Endothelial cell of umbilical vein (primary cell): Measurements from ENCODE around the gene CCDC57. TPM values are rescaled to one million over a fixed set of nuclear protein-coding genes. Genes with fewer than 3 reads are reported as not detected.

Source experiments
- BruUV-seq: library from RNA; stranded (reverse); fragments of 400-500 nt; replicated peaks from 2 replicates; lab custom pipeline; 2021; lab: Mats Ljungman, UMichigan
- CTCF ChIA-PET: fragments of 300-600, 350-600 bp; sonication (Branson Sonifier 250); formaldehyde crosslinking; loops from one replicate; lab custom pipeline; 2021; ENCODE audit warnings: antibody characterized with exemption, inconsistent platforms; lab: Charles Lee
- POLR2A ChIA-PET: fragments of 300-600, 350-600 bp; sonication (Branson Sonifier 250); formaldehyde crosslinking; loops from one replicate; lab custom pipeline; 2021; ENCODE audit warnings: antibody characterized with exemption, inconsistent platforms; lab: Charles Lee
- DNase-seq: peaks from one replicate; pipeline ENCODE4 v3.0.0-alpha.2; 2011; ENCODE audit warnings: low read depth, low spot score
- FAIRE-seq: peaks from 2 replicates; lab custom pipeline; 2011; peaks lifted over from hg19 to GRCh38; lab: Jason Lieb, UNC
- H2AFZ ChIP-seq: 2 replicates; pipeline ENCODE4 v1.6.0; 2012; ENCODE audit warnings: low read depth, low read length, control low read depth, inconsistent platforms
- H3K27ac ChIP-seq: 2 replicates; pipeline ENCODE4 v1.5.1; 2011; ENCODE audit warnings: low read depth, mild to moderate bottlenecking, control low read depth, low read length, moderate library complexity; ENCODE audit not compliant: insufficient read depth
- H3K27me3 ChIP-seq, 2 experiments: 2 replicates each; pipeline versions ENCODE4 v1.6.0 to v1.6.1; 2011; ENCODE audit warnings: low read length in 2 of 2, mixed read lengths in 1 of 2; ENCODE audit not compliant: control insufficient read depth in 2 of 2, insufficient read depth in 2 of 2
- H3K36me3 ChIP-seq, 2 experiments: 2 replicates in 1 of 2; 3 replicates in 1 of 2; pipeline ENCODE4 v1.5.1; 2011; ENCODE audit warnings: low read length in 2 of 2, mild to moderate bottlenecking in 1 of 2, moderate library complexity in 1 of 2; ENCODE audit not compliant: control insufficient read depth in 2 of 2, insufficient read depth in 2 of 2; ENCODE audit errors: extremely low read depth in 1 of 2
- H3K4me1 ChIP-seq: 3 replicates; pipeline ENCODE4 v1.5.1; 2011; ENCODE audit warnings: mild to moderate bottlenecking, low read length; ENCODE audit not compliant: control insufficient read depth, insufficient read depth; ENCODE audit errors: extremely low read depth
- H3K4me2 ChIP-seq: 2 replicates; pipeline ENCODE4 v1.6.1; 2011; ENCODE audit warnings: low read length, control low read depth, mixed read lengths; ENCODE audit not compliant: insufficient read depth
- H3K4me3 ChIP-seq, 3 experiments: fragments of 200-600 bp in 1 of 3; sonication (generic), shearing (Covaris generic) in 1 of 3; replicated peaks in 1 of 3; 2 replicates each; pipeline ENCODE4 v1.5.1; 2011 to 2016; ENCODE audit warnings: control low read depth in 3 of 3, low read length in 3 of 3, mild to moderate bottlenecking in 2 of 3, inconsistent platforms in 1 of 3, low read depth in 1 of 3, moderate library complexity in 1 of 3; ENCODE audit not compliant: insufficient read depth in 1 of 3
- H3K79me2 ChIP-seq: 2 replicates; pipeline ENCODE4 v1.6.0; 2012; ENCODE audit warnings: low read length, inconsistent platforms; ENCODE audit not compliant: control insufficient read depth, insufficient read depth
- H3K9ac ChIP-seq: replicated peaks from 2 replicates; pipeline ENCODE3; 2011; ENCODE audit warnings: low read length, control low read depth; ENCODE audit not compliant: insufficient read depth; ENCODE audit errors: extremely low read depth
- H3K9me1 ChIP-seq: replicated peaks from 3 replicates; pipeline ENCODE4 v1.6.0; 2011; ENCODE audit warnings: mild to moderate bottlenecking, low read length; ENCODE audit not compliant: control insufficient read depth, insufficient read depth; ENCODE audit errors: extremely low read depth
- H3K9me3 ChIP-seq: replicated peaks from 2 replicates; pipeline ENCODE4 v1.5.1; 2012; ENCODE audit warnings: low read length, inconsistent platforms; ENCODE audit not compliant: control insufficient read depth, insufficient read depth
- H4K20me1 ChIP-seq: replicated peaks from 2 replicates; pipeline ENCODE3; 2011; ENCODE audit warnings: mild to moderate bottlenecking, low read length; ENCODE audit not compliant: control insufficient read depth, insufficient read depth; ENCODE audit errors: extremely low read depth
- EZH2 ChIP-seq: IDR thresholded peaks from 2 replicates; pipeline ENCODE4 v1.6.1; 2012; ENCODE audit warnings: borderline replicate concordance, low read depth, mild to moderate bottlenecking, moderate library complexity, low read length, inconsistent platforms; ENCODE audit not compliant: severe bottlenecking
- FOS ChIP-seq: IDR thresholded peaks from 2 replicates; pipeline ENCODE4 v1.6.1; 2011; ENCODE audit warnings: mild to moderate bottlenecking, low read length, moderate library complexity, borderline replicate concordance; ENCODE audit not compliant: insufficient read depth
- GATA2 ChIP-seq: IDR thresholded peaks from 2 replicates; pipeline ENCODE4 v1.7.0; 2011; ENCODE audit warnings: low read depth, mild to moderate bottlenecking, moderate library complexity, mixed read lengths, low read length; ENCODE audit not compliant: insufficient read length, insufficient read depth
- JUN ChIP-seq: IDR thresholded peaks from 2 replicates; pipeline ENCODE4 v1.6.1; 2011; ENCODE audit warnings: borderline replicate concordance, low read depth; ENCODE audit not compliant: insufficient read length, insufficient read depth
- MAX ChIP-seq: IDR thresholded peaks from 2 replicates; pipeline ENCODE4 v1.6.1; 2011; ENCODE audit not compliant: insufficient read depth, insufficient read length
- MYC ChIP-seq: IDR thresholded peaks from one replicate; pipeline ENCODE4 v1.6.1; 2011; ENCODE audit warnings: mild to moderate bottlenecking, low read depth, low read length
- POLR2A ChIP-seq: IDR thresholded peaks from 2 replicates; pipeline ENCODE4 v1.6.1; 2012; ENCODE audit warnings: low read depth, mild to moderate bottlenecking, control low read depth, low read length
- POLR2AphosphoS5 ChIP-seq: IDR thresholded peaks from 2 replicates; pipeline ENCODE4 v1.6.1; 2012; ENCODE audit warnings: low read depth, mild to moderate bottlenecking, control low read depth, low read length, moderate library complexity; ENCODE audit not compliant: insufficient read depth
- dilution Hi-C: fragments of 300-500 bp; cut with MboI; formaldehyde crosslinking; loops from one replicate; pipeline ENCODE4 v1.15.0; 2019; ENCODE audit warnings: low sequenced_read_pairs; ENCODE audit not compliant: extremely low pct_ligation_motif_present
- intact Hi-C: fragments of 100-400 bp; cut with micrococcal nuclease; formaldehyde crosslinking; loops from one replicate; pipeline ENCODE4 v1.10.0; 2022
- polyA plus RNA-seq, 4 experiments: library from polyadenylated mRNA; depleted of rRNA in 3 of 4; stranded (reverse) in 3 of 4; unstranded in 1 of 4; fragments of >200 nt; gene quantifications; 2 replicates each; pipeline versions ENCODE4 v1.2.1 to v1.2.3, GENCODE V29; 2011 to 2012; ENCODE audit warnings: missing spikeins in 1 of 4
- total RNA-seq: library from RNA; stranded (reverse); gene quantifications from 2 replicates; pipeline ENCODE4 v1.2.3, GENCODE V29; 2021
- TF ChIP-seq, protein P1 (sequence below), 2 donors: IDR thresholded peaks; 1 replicate in 1 of 2; 2 replicates in 1 of 2; pipeline ENCODE4 v1.5.1; 2011; ENCODE audit warnings: low read length in 2 of 2, mild to moderate bottlenecking in 2 of 2, moderate library complexity in 2 of 2, control low read depth in 1 of 2, inconsistent platforms in 1 of 2, low read depth in 1 of 2; ENCODE audit not compliant: insufficient read depth in 1 of 2; ENCODE audit errors: extremely low read depth in 1 of 2

CCDC57 gene
- total and polyA plus RNA-seq, 2 donors (not counting 3 experiments of a cell fraction or from before 2014, with no cell fraction given), result 18.6 to 31.6 TPM

DNA sequence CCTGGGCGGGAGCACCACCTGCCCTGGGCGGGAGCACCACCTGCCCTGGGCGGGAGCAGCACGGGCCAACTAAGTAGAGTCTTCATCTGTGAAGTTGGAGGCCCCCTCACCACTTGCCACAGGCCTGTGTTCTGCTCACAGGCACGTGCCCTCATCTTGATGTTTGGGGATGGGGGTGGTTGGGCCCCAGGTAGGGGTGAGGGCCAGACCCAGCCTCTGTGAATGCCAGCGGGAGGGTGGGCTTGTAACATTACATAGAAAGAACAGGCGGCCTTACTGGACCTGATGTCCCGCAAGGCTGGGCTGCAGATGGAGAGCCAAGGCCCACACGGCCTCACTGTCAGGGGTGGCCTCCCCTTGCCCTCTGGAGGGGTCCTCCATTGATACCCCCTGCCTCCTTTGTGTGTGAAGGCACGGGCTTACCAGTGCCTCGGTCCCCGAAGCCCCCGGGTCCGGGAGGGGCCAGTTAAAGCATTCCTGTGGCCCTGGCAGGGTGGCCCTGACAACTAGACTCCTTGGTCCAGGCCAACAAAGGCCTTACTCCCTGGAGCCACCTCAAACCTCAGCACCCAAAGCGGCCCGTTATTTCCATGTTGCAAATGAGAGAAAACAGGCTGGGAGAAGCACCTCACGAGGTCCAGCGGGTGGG lies 15.1 kb upstream of the CCDC57 start:
- H3K9me3 ChIP-seq, result no peaks in the 10 kb centered on the region
- ChIA-PET POLR2A (no interaction called here), CTCF (no interaction called here)
- TF ChIP-seq POLR2A (no peak), JUN (no peak), MAX (no peak), GATA2 (no peak), MYC (no peak), EZH2 (no peak), POLR2AphosphoS5 (no peak), FOS (no peak)
- TF ChIP-seq, protein P1, sequence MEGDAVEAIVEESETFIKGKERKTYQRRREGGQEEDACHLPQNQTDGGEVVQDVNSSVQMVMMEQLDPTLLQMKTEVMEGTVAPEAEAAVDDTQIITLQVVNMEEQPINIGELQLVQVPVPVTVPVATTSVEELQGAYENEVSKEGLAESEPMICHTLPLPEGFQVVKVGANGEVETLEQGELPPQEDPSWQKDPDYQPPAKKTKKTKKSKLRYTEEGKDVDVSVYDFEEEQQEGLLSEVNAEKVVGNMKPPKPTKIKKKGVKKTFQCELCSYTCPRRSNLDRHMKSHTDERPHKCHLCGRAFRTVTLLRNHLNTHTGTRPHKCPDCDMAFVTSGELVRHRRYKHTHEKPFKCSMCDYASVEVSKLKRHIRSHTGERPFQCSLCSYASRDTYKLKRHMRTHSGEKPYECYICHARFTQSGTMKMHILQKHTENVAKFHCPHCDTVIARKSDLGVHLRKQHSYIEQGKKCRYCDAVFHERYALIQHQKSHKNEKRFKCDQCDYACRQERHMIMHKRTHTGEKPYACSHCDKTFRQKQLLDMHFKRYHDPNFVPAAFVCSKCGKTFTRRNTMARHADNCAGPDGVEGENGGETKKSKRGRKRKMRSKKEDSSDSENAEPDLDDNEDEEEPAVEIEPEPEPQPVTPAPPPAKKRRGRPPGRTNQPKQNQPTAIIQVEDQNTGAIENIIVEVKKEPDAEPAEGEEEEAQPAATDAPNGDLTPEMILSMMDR (IDR thresholded peaks at IDR 0.05; ENCODE audit: extremely low read depth in 1 of 2, insufficient read depth in 1 of 2, low read depth in 1 of 2, low read length in 2 of 2), result no peak
- H3K36me3 ChIP-seq, result no peaks in the 10 kb centered on the region
- intact Hi-C loops, result loop anchor here (5.0 kb wide), 1 partner anchor 130 kb away; the partner anchor contains the start of gene FASN
- no peak overlapping the region for H3K4me2 ChIP-seq
- peak overlapping the region; percentile 60 for H3K9ac ChIP-seq
- BruUV-seq, result no TSS peak
- DNase-seq (no peak), FAIRE-seq (no peak)
- H3K9me1 ChIP-seq, result no peaks in the 10 kb centered on the region
- no peak overlapping the region for H2AFZ ChIP-seq
- peaks cover 21% of the 10 kb centered on the region for H3K4me1 ChIP-seq
- peaks cover 37% of the 10 kb centered on the region for H3K79me2 ChIP-seq
- no peaks in the 10 kb centered on the region for H3K27me3 ChIP-seq
- peak overlapping the region in 1 of 3 experiments; percentile 53 for H3K4me3 ChIP-seq
- dilution Hi-C loops, result no loop called here
- peak overlapping the region; percentile 53 for H3K27ac ChIP-seq
- H4K20me1 ChIP-seq, result no peaks in the 10 kb centered on the region
